CD14-positive monocyte (primary cell): ENCODE data around the gene PHYHIPL. TPM values are rescaled to one million over a fixed set of nuclear protein-coding genes. Genes with fewer than 3 reads are reported as not detected.

Source experiments
- DNase-seq, 3 donors: peaks; one replicate each; pipeline ENCODE4 v3.0.0-alpha.2; 2011 to 2022
- H2AFZ ChIP-seq: 2 replicates; pipeline ENCODE4 v1.6.0; 2012; ENCODE audit warnings: mild to moderate bottlenecking, low read depth, low read length, inconsistent platforms; ENCODE audit not compliant: insufficient read depth, poor library complexity, severe bottlenecking
- H3K27ac ChIP-seq, 2 donors: 1 replicate in 1 of 2; 2 replicates in 1 of 2; pipeline ENCODE4 v1.5.1; 2012 to 2013; ENCODE audit warnings: low read length in 2 of 2, control low read depth in 1 of 2, inconsistent platforms in 1 of 2, low read depth in 1 of 2, mild to moderate bottlenecking in 1 of 2
- H3K27me3 ChIP-seq, 2 donors: one replicate each; pipeline versions ENCODE4 v1.6.0 to v1.6.1; 2011 to 2013; ENCODE audit warnings: low read length in 2 of 2; ENCODE audit not compliant: control insufficient read depth in 2 of 2, insufficient read depth in 2 of 2
- H3K36me3 ChIP-seq, 2 donors: replicated peaks in 1 of 2; 1 replicate in 1 of 2; 2 replicates in 1 of 2; pipeline versions ENCODE4 v1.5.1 to v1.6.1; 2012 to 2013; ENCODE audit warnings: low read length in 2 of 2, control low read depth in 1 of 2, inconsistent platforms in 1 of 2, mild to moderate bottlenecking in 1 of 2; ENCODE audit not compliant: insufficient read depth in 2 of 2, control insufficient read depth in 1 of 2
- H3K4me1 ChIP-seq, 2 donors: 1 replicate in 1 of 2; 2 replicates in 1 of 2; pipeline versions ENCODE4 v1.5.1 to v1.6.1; 2012 to 2013; ENCODE audit warnings: low read length in 2 of 2, control low read depth in 1 of 2, inconsistent platforms in 1 of 2, mild to moderate bottlenecking in 1 of 2, moderate library complexity in 1 of 2; ENCODE audit not compliant: insufficient read depth in 2 of 2, control insufficient read depth in 1 of 2
- H3K4me2 ChIP-seq: replicated peaks from 2 replicates; pipeline ENCODE3; 2012; ENCODE audit warnings: low read length, moderate library complexity, mild to moderate bottlenecking; ENCODE audit not compliant: poor library complexity, severe bottlenecking; ENCODE audit errors: extremely low read depth
- H3K4me3 ChIP-seq, 3 experiments: fragments of 200-600 bp in 1 of 3; sonication (generic) in 1 of 3; replicated peaks in 1 of 3; 1 replicate in 2 of 3; 2 replicates in 1 of 3; pipeline ENCODE4 v1.5.1; 2011 to 2013; ENCODE audit warnings: low read length in 3 of 3, mild to moderate bottlenecking in 3 of 3, control low read depth in 2 of 3, low read depth in 2 of 3, inconsistent platforms in 1 of 3, moderate library complexity in 1 of 3
- H3K79me2 ChIP-seq: 2 replicates; pipeline ENCODE4 v1.6.0; 2012; ENCODE audit warnings: mild to moderate bottlenecking, control low read depth, inconsistent platforms, low read length, moderate library complexity; ENCODE audit not compliant: insufficient read depth
- H3K9ac ChIP-seq: 2 replicates; pipeline ENCODE4 v1.6.0; 2017; ENCODE audit warnings: low read length, mild to moderate bottlenecking; ENCODE audit not compliant: insufficient read depth, poor library complexity, severe bottlenecking
- H3K9me3 ChIP-seq, 2 donors: replicated peaks in 1 of 2; 1 replicate in 1 of 2; 2 replicates in 1 of 2; pipeline versions ENCODE4 v1.5.1 to v1.6.1; 2012 to 2013; ENCODE audit warnings: low read length in 2 of 2, control low read depth in 1 of 2; ENCODE audit not compliant: control insufficient read depth in 1 of 2, insufficient read depth in 1 of 2
- H4K20me1 ChIP-seq: 2 replicates; pipeline ENCODE4 v1.6.0; 2012; ENCODE audit warnings: mild to moderate bottlenecking, low read length, control low read depth, moderate library complexity; ENCODE audit not compliant: insufficient read depth
- H3K27ac Mint-ChIP-seq, 7 donors: one replicate each; pipeline ENCODE4 v1.8.0; 2020; ENCODE audit warnings: mild to moderate bottlenecking in 7 of 7, mixed read lengths in 7 of 7, moderate library complexity in 6 of 7, inconsistent platforms in 2 of 7
- H3K27me3 Mint-ChIP-seq, 3 donors: one replicate each; pipeline ENCODE4 v1.8.0; 2021 to 2022; ENCODE audit warnings: low read depth in 3 of 3, mild to moderate bottlenecking in 3 of 3, mixed read lengths in 3 of 3, moderate library complexity in 3 of 3, inconsistent platforms in 1 of 3
- H3K36me3 Mint-ChIP-seq, 2 donors: one replicate each; pipeline ENCODE4 v1.8.0; 2020; ENCODE audit warnings: mixed read lengths in 2 of 2, inconsistent platforms in 1 of 2, mild to moderate bottlenecking in 1 of 2
- H3K4me1 Mint-ChIP-seq: one replicate; pipeline ENCODE4 v1.8.0; 2020; ENCODE audit warnings: mild to moderate bottlenecking, mixed read lengths
- H3K4me3 Mint-ChIP-seq, 2 donors: one replicate each; pipeline ENCODE4 v1.8.0; 2020; ENCODE audit warnings: mild to moderate bottlenecking in 2 of 2, mixed read lengths in 2 of 2, moderate library complexity in 1 of 2
- H3K9me3 Mint-ChIP-seq, 7 donors: one replicate each; pipeline ENCODE4 v1.8.0; 2020 to 2022; ENCODE audit warnings: mixed read lengths in 7 of 7, mild to moderate bottlenecking in 6 of 7, moderate library complexity in 6 of 7, inconsistent platforms in 2 of 7
- WGBS: methylation state at CpG from one replicate; pipeline ENCODE4 v1.1.5; 2013; ENCODE audit warnings: missing lambda C conversion rate; ENCODE audit not compliant: insufficient coverage; 5-methylcytosine and 5-hydroxymethylcytosine counted together
- intact Hi-C, 2 donors: fragments of 100-400 bp; cut with micrococcal nuclease; formaldehyde crosslinking; loops; one replicate each; pipeline versions ENCODE4 v1.15.0 to v1.15.1; 2023
- polyA plus RNA-seq, 3 donors: library from polyadenylated mRNA; depleted of rRNA in 1 of 3; unstranded in 2 of 3; stranded (reverse) in 1 of 3; fragments of 300-500 nt in 2 of 3; fragments of >200 nt in 1 of 3; fragmentation: Illumina TruSeq in 2 of 3; gene quantifications; 1 replicate in 2 of 3; 2 replicates in 1 of 3; pipeline ENCODE4 v1.2.3, GENCODE V29; 2012 to 2021
- TF ChIP-seq, protein P1 (sequence below): fragments of 200-600 bp; IDR thresholded peaks from one replicate; pipeline ENCODE4 v1.8.0; 2022; ENCODE audit warnings: antibody characterized with exemption, mild to moderate bottlenecking

Gene PHYHIPL
- polyA plus RNA-seq, 3 donors: not detected

DNA sequence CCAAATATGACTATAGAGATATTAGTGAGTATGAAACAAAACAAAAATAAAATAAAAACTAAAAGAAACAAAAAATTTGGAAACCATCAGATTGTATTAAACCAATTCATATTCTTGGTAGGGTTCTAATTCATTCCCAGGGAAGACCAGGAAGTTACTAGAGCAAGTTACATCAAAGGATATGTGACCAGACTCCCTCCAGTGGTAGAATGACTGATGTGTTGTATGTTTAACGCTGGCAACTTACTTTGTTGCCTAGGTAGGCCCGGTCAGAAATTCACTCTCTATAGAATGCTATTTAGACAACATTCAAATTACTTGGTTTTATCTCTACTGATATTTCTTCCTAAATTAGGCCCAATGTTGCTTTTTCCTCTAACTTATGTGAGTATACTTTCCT, 5.2 kb downstream of the PHYHIPL start:
- no peak overlapping the region for H2AFZ ChIP-seq
- no peak overlapping the region for H3K9ac ChIP-seq
- no CpG with 5 or more reads among the region's 2 CpGs for WGBS
- H3K27me3 ChIP-seq: peaks cover 9 to 17% of the 10 kb centered on the region in 2 donors
- intact Hi-C loops: no loop called here
- no peak for DNase-seq
- TF ChIP-seq, protein P1, sequence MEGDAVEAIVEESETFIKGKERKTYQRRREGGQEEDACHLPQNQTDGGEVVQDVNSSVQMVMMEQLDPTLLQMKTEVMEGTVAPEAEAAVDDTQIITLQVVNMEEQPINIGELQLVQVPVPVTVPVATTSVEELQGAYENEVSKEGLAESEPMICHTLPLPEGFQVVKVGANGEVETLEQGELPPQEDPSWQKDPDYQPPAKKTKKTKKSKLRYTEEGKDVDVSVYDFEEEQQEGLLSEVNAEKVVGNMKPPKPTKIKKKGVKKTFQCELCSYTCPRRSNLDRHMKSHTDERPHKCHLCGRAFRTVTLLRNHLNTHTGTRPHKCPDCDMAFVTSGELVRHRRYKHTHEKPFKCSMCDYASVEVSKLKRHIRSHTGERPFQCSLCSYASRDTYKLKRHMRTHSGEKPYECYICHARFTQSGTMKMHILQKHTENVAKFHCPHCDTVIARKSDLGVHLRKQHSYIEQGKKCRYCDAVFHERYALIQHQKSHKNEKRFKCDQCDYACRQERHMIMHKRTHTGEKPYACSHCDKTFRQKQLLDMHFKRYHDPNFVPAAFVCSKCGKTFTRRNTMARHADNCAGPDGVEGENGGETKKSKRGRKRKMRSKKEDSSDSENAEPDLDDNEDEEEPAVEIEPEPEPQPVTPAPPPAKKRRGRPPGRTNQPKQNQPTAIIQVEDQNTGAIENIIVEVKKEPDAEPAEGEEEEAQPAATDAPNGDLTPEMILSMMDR: no peak
- peaks cover 14 to 20% (median 15%) of the 10 kb centered on the region in 3 donors for H3K27me3 Mint-ChIP-seq
- H3K27ac Mint-ChIP-seq: no peak overlapping the region
- no peak overlapping the region for H3K4me2 ChIP-seq
- H4K20me1 ChIP-seq: no peaks in the 10 kb centered on the region
- no peaks in the 10 kb centered on the region for H3K79me2 ChIP-seq
- H3K4me1 ChIP-seq: no peaks in the 10 kb centered on the region
- no peak overlapping the region for H3K4me3 Mint-ChIP-seq
- H3K4me1 Mint-ChIP-seq: peaks cover 2% of the 10 kb centered on the region
- H3K9me3 Mint-ChIP-seq: peaks cover 0 to 2% (median 0%) of the 10 kb centered on the region in 7 donors
- no peak overlapping the region for H3K4me3 ChIP-seq
- no peaks in the 10 kb centered on the region for H3K36me3 Mint-ChIP-seq
- H3K9me3 ChIP-seq: peaks cover 0 to 6% of the 10 kb centered on the region in 2 donors
- no peaks in the 10 kb centered on the region for H3K36me3 ChIP-seq
- no peak overlapping the region for H3K27ac ChIP-seq

DNA sequence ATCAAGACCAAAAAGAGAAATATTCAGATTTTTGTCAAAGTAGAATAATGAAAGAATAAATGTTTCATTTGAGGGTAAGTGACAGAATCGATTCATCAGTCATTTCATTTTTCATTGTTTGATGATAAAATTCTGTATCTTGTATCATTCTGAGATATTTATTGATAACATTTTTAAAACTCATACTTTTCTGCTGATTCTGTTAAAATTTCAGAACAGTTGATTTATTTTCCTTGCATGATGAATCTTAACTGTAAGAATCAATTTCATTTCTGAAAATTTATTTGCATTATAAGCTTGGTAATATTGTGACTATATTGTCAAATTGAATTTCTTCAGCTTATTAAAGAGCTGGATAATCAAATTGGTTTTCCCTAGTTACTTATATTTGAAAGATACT, 13.9 kb downstream of the PHYHIPL start:
- WGBS: no CpG with 5 or more reads among the region's 1 CpG
- H4K20me1 ChIP-seq: no peaks in the 10 kb centered on the region
- H3K4me3 Mint-ChIP-seq: no peak overlapping the region

More for the DNA sequence above, 13.9 kb downstream of the PHYHIPL start:
- no peak for DNase-seq
- no peak overlapping the region for H3K4me3 ChIP-seq
- no peaks in the 10 kb centered on the region for H3K27me3 ChIP-seq
- H2AFZ ChIP-seq: no peak overlapping the region
- no peaks in the 10 kb centered on the region for H3K79me2 ChIP-seq
- peaks cover 0 to 6% (median 2%) of the 10 kb centered on the region in 7 donors for H3K9me3 Mint-ChIP-seq
- intact Hi-C loops: no loop called here
- TF ChIP-seq, protein P1: no peak
- no peaks in the 10 kb centered on the region for H3K36me3 Mint-ChIP-seq
- H3K4me1 ChIP-seq: no peaks in the 10 kb centered on the region
- no peaks in the 10 kb centered on the region for H3K4me1 Mint-ChIP-seq
- H3K27me3 Mint-ChIP-seq: peaks cover 0 to 2% (median 2%) of the 10 kb centered on the region in 3 donors
- H3K4me2 ChIP-seq: no peak overlapping the region
- H3K36me3 ChIP-seq: no peaks in the 10 kb centered on the region
- H3K27ac ChIP-seq: no peak overlapping the region
- no peaks in the 10 kb centered on the region for H3K9me3 ChIP-seq
- no peak overlapping the region for H3K9ac ChIP-seq
- no peak overlapping the region for H3K27ac Mint-ChIP-seq
